Umbilical cord (tissue), 2 donors: Measurements from ENCODE around the gene SUPT6H. TPM values are rescaled to one million over a fixed set of nuclear protein-coding genes. Genes with fewer than 3 reads are reported as not detected.
"Not testable (repeated sequence)": the region's sequence is repeated elsewhere in the genome, so short reads cannot be mapped to it uniquely, and the experiment has no call there.

Experiments
- DNase-seq: peaks from one replicate; pipeline ENCODE4 v3.0.0-alpha.2; 2015; ENCODE audit warnings: low spot score
- total RNA-seq: library from RNA; depleted of rRNA; stranded (reverse); fragments of >200 nt; gene quantifications from one replicate; pipeline ENCODE4 v1.2.3, GENCODE V29; 2014; ENCODE audit warnings: low replicate concordance; ENCODE audit not compliant: insufficient read depth

SUPT6H gene
- total RNA-seq, 1 donor from 2014 or later: 40.4 TPM

- peak; percentile 96 for DNase-seq
These were observed 55.8 kb downstream of the SUPT6H start, which contains the start of gene RAB34 for GRCh38 chr17:28717578-28718332. Gene RAB34 (minus strand): TSS chr17:28717868. CDS start chr17:28717266, 602 bp downstream.

GRCh38 chr17:28718333-28719020, 56.5 kb downstream of the SUPT6H start:
- DNase-seq: no peak

GRCh38 chr17:28719021-28719433, 57.0 kb downstream of the SUPT6H start:
- DNase-seq: no peak

- no peak for DNase-seq
These were observed 58.4 kb downstream of the SUPT6H start for GRCh38 chr17:28720247-28720996.

- not testable (repeated sequence) for DNase-seq
These were observed 59.0 kb downstream of the SUPT6H start for GRCh38 chr17:28720997-28721329.

GRCh38 chr17:28722417-28723158, 60.6 kb downstream of the SUPT6H start:
- DNase-seq: no peak

- DNase-seq: no peak
These were observed 61.3 kb downstream of the SUPT6H start for GRCh38 chr17:28723159-28723835.

GRCh38 chr17:28723836-28724499, 62.0 kb downstream of the SUPT6H start:
- not testable (repeated sequence) for DNase-seq

GRCh38 chr17:28724500-28725165, 62.6 kb downstream of the SUPT6H start:
- no peak for DNase-seq

GRCh38 chr17:28725166-28725659, 63.2 kb downstream of the SUPT6H start:
- DNase-seq: peak; percentile 38

- DNase-seq: no peak
These were observed 63.7 kb downstream of the SUPT6H start for GRCh38 chr17:28725660-28726225.

- peak; percentile 80 for DNase-seq
These were observed 64.2 kb downstream of the SUPT6H start, which contains the start of gene TLCD1 for GRCh38 chr17:28726226-28726626. Gene TLCD1 (minus strand): TSS chr17:28726233. CDS start chr17:28726097, 136 bp downstream.

- DNase-seq: peak; percentile 98
These were observed 64.9 kb downstream of the SUPT6H start for GRCh38 chr17:28726627-28727491.

GRCh38 chr17:28728364-28729200, 66.6 kb downstream of the SUPT6H start, which contains the start of gene NEK8:
Gene NEK8 (plus strand): TSS chr17:28728788. CDS start chr17:28728814, 26 bp downstream.
- DNase-seq: peak; percentile 97

- DNase-seq: no peak
These were observed 67.9 kb downstream of the SUPT6H start for GRCh38 chr17:28729950-28730330.

GRCh38 chr17:28733346-28733745, 71.3 kb downstream of the SUPT6H start:
- DNase-seq: no peak

GRCh38 chr17:28734712-28735241, 72.8 kb downstream of the SUPT6H start:
- no peak for DNase-seq
